Activated CD8-positive, alpha-beta memory T cell treated with anti-CD3 and anti-CD28 coated beads for 48 hours (primary cell): ENCODE measurements around the gene DIDO1.

Experiments
- DNase-seq, 3 experiments: peaks; one replicate each; pipeline ENCODE4 v3.0.0-alpha.2; 2020; ENCODE audit warnings: low read depth in 2 of 3, low spot score in 2 of 3

Gene DIDO1

DNA sequence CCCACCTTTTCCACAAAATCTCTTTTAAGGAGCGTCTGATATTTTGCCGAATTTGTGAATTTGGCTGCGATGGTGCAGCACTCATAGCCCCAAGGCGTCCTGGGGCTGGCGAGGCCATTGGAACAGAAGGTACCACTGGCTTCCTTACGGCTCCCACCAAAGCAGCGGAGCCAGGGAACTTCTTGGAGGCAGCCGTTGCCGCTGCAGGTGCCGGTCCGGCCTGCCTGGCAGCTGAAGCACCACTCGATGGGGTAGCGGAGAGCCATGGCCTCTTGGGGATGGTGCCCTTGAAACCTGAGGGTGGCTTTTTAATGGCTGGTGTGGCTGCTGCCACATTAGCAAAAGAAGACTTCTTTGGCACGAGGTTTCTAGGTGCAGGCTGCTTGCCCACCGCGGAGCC, 29.8 kb downstream of the DIDO1 start:
- DNase-seq: no peak

DNA sequence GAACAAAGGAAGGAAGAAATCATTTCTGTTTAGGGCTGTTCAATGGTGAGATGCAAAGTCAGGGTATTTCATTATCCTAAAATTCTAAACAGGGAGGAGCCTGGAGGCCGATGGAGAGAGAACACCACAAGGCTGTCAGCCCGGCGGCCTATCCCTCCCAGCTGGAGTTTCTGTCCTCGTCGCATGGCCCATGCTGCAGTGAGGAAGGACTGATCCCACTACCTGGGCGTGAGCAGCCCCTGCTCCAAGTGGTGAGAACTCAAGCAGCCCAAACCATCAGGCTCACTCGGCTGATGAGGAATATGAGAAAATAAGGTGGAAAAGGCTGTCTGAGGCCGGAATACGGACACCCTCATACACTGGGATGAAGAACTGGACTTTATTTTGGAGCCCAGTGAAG, 30.8 kb downstream of the DIDO1 start:
- no peak for DNase-seq

DNA sequence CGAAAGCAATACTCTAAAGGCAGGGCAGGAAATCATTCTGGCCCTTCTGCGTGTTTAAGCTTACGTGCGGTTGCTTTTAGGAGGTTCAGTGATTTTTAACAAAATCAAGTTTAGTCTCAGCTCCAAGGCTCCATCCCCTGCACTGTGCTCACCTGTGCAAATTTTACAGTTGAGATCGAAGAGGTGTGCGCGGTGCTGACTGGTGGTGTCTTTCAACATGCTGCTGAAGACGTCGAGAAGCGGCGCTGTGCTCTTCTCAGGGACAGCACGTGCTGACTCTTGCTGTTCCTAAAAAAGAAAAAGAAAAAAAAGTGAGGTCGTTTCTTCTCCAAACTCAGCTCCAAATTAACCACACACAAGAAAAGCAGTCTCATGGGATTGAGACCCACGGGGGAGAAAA, 32.0 kb downstream of the DIDO1 start:
- DNase-seq: no peak

DNA sequence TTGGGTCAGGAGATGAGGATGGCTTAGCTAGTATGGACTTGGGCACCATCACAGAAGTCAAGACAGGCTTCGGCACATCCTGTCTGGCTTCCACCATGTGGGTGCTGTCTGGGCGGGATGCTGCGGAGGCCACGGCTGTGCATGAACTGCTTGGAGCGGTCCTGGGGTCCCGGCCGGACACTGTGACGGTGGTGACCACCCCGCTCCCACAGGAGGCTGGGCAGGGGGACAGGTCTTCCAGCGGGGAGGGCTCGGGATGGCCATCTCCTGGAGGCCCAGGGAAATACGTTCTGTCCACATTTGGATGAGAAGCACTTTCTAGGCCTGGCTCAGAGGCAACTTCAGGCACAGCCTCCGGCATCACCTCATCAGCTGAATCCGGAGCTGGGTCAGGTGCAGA, 32.6 kb downstream of the DIDO1 start:
- DNase-seq: no peak

DNA sequence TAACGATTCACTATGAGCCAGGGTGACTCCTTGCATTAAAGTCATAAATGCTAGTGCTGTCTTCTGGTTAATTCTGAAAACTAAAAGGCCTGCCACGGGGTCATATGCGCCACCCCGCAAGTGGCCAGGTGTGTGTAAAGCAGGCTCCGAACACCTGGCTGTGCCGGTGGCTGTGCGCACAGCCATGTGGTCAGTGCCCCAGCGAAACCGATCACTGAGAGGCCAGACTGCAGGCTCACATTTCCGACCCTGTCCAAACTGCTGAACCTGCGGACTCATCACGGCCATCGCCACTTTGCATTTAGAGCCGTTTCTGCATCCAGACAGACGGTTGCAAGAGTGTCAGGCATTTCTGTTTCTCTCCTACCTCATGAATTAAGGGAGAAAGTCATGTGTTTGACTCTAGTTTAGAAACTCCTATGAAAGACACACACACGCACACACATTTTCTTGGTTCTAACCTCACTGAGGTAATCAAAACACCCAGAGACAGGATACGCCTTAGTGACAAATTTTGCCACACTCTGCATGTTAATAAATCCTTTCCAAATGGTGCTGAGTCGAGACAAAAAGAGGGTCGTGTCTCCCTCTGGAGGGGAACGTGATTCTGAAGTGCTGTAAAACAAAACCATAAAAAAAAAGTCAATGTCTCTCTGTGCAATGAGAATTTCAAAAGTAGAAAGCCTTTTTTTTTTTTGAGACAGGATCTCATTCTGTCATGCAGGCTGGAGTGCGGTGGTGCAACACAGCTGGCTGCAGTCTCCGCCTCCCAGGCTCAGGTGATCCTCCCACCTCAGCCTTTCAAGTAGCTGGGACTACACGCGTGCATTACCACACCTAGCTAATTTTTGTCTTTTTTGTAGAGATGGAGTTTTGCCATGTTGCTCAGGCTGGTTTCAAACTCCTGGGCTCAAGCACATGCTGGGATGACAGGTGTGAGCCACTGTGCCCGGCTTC, 33.7 kb downstream of the DIDO1 start:
- no peak for DNase-seq

DNA sequence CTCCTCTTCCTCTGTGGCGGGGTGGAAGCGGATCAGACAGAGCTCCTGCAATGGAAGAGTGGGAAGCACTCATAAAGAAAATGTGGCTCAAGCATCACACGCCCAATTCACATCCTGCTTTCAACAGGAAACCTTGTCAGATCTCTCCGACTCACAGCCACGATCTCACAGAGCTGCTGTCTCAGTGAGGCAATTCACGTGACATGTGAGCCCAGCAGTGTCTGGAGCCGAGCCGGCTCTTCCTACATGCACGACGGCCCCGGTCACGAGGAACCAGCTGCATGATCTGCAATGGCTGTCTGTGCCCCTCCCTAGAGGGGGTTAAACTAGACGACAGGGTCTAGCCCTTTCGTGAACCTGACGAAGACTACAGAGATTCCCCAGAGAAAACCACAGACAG, 35.2 kb downstream of the DIDO1 start:
- no peak for DNase-seq

DNA sequence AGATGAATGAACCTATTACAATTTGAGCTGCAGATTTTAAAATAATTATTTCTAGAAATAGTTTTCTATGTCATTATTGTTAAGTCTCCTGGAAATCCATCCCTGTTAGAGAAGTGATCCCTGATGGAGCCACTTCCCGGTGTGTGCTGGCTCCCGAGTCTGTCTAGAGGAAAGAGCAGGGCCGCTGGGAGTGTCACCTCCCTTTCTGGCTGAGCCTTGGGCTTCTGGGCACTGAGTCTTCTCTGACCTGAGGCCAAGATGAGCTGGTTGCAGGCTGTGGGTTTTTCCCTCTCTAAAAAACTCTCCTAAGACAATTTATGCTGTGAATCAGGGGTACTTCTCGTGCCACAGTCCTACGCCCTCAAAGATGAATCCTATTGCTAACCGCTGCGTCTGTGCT, 35.9 kb downstream of the DIDO1 start:
- no peak for DNase-seq

DNA sequence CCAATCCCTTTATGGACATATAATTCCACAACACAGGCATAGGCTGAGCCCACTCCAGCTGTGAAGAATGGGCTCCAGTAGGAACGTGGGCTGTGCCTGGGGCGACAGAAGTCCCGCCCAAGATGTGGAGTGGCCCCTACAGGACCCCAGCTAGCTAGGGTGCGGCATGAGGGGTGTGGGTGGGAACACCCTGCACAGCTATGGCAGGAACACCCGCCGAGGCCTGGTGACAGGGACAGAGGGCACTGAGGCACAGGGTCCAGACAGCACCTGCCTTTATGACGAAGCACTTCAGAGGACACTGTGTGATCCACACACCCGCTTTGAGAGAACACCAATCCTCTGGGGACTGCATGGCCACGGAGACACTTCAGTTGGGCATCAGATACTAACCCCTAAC, 36.4 kb downstream of the DIDO1 start:
- no peak for DNase-seq

DNA sequence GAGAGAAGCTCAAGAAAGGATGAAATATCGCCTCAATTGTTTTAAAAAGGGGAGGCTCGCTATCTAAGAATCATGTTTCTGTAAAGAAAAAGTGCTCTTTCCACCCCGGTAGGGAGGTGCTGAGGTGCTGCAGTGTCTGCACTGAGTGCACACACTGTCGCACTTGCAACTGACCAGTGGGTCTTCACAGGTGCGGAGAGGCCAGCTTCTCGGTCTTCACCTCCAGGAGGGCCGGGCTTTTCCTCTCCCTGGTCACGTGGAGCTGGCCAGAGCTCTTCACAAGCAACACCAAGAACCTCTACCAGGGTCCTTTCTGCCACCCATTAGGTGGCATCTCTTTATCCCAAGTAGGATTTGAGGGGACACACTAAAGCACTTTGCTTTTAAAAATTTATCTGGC, 36.9 kb downstream of the DIDO1 start:
- no peak for DNase-seq

DNA sequence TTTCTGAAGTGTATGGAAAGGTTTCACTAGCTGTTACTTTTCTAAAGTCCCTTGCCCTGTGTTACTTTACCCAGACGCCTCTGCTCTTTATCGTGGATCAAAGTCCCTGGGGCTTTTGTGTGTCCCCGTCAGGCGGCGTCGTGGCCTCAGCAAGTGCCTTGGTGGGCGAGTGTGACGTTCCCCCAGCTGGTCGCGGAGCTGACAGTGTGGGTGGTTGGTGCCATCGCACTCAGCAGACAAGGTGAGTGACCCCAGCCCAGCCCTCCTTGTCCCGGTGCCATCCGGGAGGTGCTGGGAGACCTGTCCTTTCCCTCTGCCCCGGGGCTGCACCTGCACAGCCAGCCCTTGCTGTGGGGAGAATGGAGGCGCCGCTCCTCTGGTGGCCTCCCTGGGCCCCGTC, 37.4 kb downstream of the DIDO1 start:
- DNase-seq: no peak

DNA sequence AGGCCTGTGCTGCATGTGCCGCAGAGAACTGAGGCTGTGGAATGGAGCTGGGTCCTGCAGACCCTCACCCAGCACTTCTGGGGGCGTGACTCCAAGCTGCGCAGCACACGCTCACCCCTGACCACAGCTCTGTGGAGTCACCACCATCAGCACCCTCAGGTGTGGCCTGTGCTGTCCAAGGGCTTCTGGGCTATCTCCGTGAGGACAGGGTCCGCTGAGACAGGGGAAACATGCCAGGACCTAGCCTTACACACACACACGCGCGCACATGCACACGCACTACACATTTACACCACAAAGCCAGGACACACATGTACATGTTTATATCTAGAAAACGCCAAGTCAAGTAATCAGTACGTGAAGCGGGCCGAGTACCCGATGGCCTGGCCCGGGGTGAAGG, 37.9 kb downstream of the DIDO1 start:
- DNase-seq: no peak

DNA sequence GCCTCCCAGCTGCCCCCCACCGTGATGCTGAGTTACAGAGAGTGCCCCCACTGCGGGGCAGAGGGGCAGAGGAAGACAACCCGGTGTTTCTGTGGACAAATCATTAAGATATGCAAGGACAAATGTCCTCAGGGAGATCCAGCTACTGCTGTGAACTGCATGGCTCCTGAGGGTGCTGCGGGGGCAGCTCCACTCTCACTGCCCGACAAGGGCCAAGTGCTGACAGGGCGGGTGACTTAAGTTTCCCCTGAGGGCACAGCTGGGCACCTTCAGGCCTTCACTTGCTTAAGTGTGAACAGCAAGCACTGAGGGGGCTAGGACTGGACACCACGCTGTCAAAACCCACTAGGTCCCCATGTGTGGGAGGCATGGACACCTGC, 38.5 kb downstream of the DIDO1 start:
- DNase-seq: no peak

DNA sequence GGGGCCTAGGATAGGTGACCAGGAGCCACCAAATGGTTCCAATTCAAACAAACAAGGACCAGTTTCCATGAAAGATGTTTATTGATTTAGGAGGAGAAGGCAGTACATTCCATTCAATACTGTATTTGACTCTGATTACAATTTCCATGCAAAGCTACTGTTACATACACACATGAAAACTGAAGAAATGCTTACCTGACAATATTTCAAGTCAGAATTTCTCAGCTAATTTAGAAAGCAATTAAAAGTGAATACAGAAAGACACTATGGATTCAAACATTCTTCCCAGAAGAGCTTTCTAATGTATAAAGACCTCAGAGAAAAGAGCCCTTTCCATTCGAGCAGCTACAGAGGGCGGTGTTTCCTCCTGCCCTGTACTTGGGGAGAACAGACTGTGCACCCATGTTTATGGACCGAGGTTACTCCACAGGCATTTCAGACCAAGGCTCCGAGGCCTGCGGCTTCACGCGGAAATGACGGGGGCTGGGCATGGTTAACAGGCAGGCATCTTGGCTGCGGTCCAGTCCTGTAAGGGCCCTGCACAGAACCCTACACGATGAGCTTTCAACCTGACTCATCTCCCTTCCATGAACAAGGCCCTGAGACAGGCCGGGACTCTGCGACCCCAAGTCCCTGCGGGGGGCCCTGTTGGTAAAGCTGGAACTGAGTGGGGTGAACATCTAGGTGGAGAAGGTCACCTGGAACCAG, 39.0 kb downstream of the DIDO1 start:
- no peak for DNase-seq

DNA sequence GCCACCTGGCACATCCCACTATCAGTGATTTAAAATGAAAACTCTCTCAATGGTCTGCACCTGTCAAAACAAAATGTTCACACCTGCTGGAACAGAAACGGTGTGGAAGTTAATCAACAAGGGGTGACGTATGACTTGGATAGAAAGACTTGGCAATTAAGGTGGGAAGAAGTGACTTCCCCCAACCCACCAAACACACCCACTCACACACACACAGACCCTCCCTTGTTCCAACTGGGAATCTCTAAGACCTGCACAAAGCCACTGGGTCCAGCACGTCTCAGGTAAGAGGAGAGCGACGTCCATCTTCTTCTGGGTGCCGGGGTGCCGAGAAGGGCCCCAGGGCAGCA, 39.6 kb downstream of the DIDO1 start:
- DNase-seq: no peak

DNA sequence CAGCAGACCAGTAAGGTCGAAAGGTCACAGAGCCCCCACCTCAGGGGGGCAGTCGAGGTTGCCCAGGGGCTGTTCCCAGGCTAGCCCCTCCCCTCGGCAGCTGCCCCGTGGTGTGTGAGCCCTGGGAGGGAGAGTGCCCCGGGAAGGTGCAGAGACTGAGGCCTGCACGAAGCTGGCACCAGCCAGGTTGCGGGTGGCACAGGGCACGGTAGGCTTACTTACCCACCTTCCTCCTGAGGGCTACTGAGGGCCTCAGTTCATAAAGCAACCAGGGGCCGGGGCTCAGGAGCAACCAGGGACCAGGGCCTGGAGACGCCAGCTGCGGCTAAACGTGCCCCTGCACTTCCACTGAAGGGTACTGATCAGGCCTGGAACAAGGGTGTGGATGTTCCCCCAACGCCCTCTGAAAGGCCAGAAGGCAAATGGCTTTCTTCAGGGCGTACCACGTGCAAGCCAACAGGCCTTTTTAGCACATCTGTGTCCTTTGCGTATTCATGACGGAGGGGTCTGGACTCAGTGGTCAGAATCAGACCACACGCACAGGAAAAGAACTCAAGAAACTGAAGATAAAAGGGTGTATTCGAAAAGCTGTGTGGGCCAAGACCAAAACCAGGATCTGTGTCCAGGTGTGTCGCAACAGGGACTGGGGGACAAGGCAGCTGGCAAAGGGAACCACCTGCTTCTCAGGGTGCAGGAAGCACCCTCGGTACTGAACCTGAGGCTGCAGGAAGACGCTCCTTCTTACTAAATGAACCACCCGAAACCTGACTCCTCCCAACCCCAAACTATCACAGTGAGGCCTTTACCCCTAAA, 40.2 kb downstream of the DIDO1 start:
- no peak for DNase-seq

DNA sequence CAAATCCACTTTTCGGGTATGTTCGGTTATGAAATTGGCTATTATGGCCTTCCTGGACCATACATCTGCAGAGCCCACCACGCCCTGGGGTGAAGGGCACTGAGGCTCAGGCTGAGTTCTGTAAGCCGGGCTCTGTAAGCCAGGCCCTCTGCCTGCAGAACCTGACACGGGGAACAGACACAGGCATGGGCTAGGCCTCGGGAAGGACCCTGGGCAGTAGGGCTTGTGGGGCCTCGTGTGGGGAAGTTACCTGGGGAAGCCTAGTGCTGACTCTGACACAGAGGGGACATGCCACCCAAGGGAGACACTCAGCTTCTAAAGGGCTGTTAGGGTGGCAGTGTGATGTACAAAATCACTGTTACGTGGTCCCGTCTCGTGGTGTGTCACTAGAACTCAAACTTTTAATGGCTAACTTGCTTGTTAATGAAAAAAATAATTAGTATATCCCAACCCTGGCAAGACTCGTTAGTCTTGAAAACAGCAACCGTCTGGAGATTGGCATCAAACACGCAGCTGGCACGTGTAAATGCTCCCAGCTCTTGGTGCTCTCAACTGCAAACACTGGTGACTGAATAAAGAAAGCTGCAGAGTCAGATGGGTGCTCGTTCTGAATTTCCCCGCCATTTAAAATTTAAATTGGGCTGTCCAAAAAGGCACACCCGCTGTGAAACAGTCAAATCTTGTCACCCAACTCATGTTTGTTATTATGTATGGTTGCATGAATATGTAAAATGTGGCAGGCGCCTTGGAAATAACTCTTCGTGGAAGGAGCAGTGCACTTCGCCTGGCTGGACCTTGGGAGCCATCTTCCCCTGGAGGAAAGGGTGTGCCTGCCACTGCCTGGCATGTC, 41.0 kb downstream of the DIDO1 start:
- DNase-seq: no peak

DNA sequence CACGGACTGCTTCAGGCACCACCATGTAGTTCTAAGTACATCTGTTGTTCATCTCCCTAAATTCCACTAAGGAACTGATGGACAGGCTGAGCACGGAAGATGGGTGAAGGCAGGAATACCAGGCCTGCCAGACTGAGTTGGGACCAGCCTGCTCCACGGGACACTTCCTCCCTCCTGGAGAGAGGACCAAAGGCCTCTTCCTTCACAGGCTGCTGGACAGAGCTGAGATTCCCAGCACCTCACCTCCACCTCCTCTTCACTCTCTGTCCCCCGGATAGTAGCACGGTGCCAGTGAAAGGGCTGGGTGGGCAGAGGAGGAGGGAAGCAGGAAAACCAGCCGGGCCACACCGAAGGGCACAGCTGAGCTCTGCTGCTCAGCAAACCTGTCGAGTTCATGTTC, 41.7 kb downstream of the DIDO1 start:
- DNase-seq: no peak

DNA sequence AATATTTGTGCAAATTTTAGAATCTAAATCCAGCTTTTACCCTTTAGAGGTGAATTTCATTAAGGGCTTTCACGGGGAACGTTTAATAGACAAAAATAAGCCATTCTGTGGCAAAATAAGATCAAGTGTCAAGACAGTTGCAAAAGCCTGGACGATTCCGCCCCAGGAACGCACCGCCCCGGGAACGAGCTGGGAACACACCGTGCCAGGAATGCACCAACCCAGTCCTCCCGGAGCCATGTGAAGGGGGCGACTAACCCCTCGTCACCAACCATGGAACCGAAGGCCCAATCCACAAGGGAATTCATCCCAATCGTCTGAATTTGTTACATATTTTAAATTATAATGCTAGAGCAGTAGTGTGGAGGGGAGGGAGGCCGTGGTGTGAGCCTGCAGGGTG, 43.9 kb downstream of the DIDO1 start:
- no peak for DNase-seq

DNA sequence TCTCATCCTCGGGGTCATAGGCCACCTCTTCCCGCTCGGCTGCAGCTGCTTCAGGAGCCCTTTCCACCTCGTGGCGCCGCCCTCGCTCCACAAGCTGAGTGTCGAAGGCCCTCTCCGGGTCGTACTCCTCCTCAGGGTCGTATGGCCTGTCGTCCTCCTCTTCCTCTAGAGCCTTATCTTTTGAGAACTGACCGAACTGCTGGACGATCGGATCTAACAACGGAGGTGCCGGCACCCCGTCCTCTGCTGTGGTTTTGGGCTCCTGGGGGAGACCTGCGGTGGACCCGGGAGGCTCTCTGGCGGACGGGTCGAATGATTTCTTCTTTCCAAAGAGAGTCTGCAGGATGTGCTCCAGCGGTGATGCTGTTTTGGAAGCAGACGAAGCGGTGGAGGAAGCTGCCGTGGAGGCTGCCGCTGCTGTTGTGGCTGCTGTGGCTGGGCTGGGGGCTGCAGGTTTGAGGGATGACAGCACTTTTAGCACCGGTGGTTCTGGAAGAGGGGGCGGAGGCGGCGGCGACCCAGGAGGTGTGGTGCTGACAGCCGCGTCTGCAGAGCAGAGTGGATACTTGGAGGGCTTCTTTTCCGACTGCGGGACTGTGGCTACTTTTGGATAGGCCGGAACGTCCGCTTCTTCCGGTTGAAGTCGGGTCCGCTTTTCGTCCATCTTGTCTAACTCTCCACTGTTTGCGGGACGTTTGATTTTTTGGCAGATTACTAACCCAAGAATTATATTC, 44.5 kb downstream of the DIDO1 start:
- DNase-seq: no peak

DNA sequence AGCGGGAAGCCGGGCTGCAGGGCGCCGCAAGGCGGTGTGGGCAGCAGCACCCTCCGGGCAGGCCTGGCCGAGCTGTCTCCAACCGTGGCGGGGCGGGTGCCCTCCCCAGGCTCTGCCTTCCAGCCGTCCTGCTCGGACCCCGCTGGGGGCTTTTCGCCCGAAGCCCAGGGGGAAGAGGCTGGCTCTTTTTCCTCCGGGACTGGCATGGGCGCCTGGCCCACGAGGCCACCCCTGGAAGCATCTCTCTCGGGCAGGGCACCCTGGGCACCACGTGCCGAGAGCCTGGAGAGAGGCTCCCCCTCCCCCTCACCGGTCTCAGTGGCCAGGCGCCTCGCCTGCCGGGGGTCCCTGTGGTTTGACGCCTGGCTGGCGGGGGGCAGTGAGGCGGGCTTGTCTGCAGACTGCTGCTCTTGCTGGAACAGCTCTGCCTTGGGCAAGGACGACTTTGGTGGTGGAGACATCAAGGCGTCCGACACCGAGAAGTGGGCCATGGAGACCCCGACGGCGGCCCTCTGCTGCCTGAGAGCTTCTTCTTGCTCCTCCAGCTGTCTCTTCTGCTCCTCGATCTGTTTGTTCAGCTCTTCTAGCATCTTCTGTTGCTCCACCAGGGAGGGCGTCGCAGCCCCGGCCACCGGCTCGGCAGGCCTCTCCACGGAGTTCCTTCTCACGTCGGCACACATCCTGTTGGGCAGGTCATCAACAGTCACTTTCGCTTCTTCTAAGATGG, 45.2 kb downstream of the DIDO1 start:
- DNase-seq: no peak
